ENCODE measurements around the gene TSHZ2. TPM values are rescaled to one million over a fixed set of nuclear protein-coding genes. Genes with fewer than 3 reads are reported as not detected.

TSHZ2 gene
- total and polyA plus RNA-seq, 9 of the 15 experiments (the other 6 are each of a cell fraction or from before 2014, with no cell fraction given): 0.03 to 0.20 (median 0.05) TPM; not detected in 4

GRCh38 chr20:53411891-53412290 is 439.7 kb downstream of the TSHZ2 start (continued):
- no peak for TF ChIP-seq ZNF449 (CRISPR knock-in tag; IDR thresholded peaks at IDR 0.05)
- TF ChIP-seq RCOR1 (IDR thresholded peaks at IDR 0.05; ENCODE audit: borderline replicate concordance in 1 of 2, low read depth in 2 of 2, low read length in 2 of 2): no peak
- TF ChIP-seq ZNF318 (IDR thresholded peaks at IDR 0.05; ENCODE audit: borderline replicate concordance in 1 of 2, low read depth in 1 of 2): no peak
- no peak for TF ChIP-seq NCOA4 (IDR thresholded peaks at IDR 0.05; ENCODE audit: partially characterized antibody)
